GM19351 (cell line): Measurements from ENCODE around the gene NTSR1.

Experiments
- ATAC-seq: cut with Tn5 transposase; IDR thresholded peaks from one replicate; pipeline ENCODE4 v1.9.1; 2021; ENCODE audit warnings: mild to moderate bottlenecking, moderate library complexity; ENCODE audit not compliant: unreplicated experiment

The NTSR1 gene

DNA sequence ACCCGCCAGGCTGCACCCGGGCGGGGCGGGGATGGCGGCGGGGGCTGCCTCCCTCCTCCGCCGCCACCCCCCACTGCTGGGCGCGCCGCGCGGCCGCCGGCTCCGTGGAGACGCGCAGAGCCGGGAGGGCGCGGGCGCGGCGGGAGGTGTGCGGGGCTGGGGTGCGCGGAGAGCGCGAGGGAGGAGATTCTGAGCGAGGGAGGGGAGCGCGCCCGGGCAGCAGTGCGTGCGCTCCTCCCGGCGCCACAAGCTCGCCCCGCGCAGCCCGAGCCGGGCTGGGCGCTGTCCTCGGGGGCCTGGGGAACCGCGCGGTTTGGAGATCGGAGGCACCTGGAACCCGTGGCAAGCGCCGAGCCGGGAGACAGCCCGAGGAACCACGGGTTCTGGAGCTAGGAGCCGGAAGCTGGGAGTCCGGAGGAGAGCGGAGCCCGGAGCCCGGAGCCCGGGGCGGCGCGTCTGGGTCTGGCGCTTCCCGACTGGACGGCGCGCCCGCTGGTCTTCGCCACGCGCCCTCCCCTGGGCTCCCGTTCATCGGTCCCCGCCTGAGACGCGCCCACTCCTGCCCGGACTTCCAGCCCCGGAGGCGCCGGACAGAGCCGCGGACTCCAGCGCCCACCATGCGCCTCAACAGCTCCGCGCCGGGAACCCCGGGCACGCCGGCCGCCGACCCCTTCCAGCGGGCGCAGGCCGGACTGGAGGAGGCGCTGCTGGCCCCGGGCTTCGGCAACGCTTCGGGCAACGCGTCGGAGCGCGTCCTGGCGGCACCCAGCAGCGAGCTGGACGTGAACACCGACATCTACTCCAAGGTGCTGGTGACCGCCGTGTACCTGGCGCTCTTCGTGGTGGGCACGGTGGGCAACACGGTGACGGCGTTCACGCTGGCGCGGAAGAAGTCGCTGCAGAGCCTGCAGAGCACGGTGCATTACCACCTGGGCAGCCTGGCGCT, at the start of gene NTSR1:
Gene NTSR1 (plus strand): TSS at position 246 of the 946 bp plus-strand sequence. CDS start 372 bp downstream, at position 618.
- no peak for ATAC-seq

DNA sequence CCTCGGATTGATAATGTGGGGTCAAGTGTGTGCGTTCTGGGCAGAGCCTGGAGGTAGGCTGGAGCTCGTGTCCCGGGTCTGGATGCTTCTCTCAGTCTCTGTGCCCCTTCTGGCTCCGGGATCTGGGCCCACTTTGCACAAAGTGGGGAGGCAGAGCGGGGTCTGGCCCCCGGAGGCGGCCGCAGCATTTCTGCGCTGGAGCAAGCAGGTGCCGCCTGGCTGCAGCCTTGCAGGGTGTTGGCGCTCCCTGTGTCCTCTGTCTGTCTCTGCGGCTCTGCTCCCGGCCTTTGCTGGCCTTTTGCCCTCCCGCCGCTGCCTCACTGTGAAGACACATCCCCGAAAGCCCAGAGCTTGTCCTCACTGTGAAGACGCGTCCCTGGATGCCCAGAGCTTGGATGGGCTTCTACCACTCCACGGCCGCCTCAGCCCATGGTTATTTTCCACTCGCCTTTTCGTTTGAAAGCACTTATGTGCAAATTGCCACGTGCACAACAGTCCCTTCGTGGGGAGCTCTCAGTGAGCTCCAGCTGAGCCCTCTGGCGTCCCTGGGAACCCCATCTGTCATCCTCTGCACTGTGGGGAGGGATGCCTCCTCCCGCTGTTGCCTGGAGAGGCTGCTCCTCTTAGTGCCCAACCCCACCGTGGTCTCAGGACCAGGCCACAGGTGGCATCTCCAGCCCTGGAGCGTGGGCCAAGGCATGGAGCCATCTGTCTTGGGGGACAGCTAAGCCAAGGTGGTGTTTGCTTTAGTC, 49.0 kb upstream of the NTSR1 start:
- no peak for ATAC-seq

DNA sequence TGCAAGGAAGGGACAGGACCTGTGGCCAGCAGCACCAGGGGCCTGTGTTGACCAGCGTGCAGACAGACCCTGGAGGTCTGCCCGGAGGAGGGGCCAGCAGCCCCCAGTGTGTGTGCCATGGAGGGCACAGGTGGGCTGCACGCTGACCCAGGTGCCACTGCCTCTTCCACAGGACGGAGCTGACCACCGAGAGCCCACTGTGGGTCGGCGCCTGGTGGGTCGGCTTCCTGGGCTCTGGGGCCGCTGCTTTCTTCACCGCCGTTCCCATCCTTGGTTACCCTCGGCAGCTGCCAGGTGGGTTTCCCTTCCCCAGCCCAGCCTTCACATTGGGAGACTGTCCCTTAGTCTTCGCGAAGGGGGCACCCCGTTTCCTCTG, 48.4 kb upstream of the NTSR1 start:
- no peak for ATAC-seq

DNA sequence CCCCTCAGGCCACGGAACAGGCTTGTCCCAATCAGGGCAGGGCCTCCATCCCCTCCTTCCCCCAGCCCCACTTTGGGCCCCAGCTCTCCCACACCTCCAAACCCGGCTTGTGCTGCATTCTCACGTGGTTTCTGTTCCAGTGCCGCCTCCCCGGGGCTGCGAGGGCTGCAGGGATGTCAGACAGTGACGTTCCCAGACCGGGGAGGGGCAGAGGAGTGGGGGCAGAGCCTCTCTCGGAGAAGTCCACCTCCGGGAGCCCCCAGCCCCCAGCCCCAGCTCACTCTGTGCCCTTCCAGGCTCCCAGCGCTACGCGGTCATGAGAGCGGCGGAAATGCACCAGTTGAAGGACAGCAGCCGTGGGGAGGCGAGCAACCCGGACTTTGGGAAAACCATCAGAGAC, 47.9 kb upstream of the NTSR1 start:
- no peak for ATAC-seq

DNA sequence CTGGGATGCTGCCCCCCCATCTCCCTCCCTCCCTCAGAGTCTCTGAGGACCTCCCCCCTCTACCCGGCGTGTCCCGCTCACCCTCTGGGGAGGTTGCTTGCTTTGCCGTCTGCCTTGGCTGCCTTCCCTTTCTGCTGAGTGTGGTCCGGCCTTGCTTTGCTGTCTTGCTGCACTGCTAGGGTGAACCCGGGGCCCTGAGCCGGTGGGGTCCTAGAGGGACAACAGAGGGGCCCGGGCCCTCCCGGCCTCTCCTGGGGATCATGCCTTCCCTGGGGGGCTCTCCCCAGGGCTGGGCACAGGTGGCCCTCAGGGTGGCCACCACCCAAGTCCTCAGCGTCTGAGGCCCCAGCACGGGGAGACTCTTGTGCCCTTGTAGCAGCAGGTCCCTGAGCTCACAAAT, 47.0 kb upstream of the NTSR1 start:
- ATAC-seq = no peak

DNA sequence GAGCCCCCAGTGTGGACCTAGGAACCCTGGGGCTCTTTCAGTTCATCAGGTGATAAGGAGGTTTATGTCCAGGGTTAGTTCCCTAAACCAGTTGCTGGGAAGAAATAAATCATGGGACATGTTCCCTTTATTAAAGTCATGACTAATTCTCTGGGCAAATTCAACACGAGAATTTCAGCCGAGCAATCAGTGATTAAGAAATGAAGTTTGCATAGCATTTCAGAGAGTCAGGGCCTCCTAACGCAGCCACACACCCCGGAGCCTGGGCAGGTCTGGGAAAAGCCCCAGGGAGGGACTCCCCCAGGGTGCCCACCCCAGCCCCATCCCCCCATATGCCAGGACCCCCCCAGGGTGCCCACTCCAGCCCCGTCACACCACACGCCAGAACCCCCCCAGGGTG, 46.2 kb upstream of the NTSR1 start:
- no peak for ATAC-seq

DNA sequence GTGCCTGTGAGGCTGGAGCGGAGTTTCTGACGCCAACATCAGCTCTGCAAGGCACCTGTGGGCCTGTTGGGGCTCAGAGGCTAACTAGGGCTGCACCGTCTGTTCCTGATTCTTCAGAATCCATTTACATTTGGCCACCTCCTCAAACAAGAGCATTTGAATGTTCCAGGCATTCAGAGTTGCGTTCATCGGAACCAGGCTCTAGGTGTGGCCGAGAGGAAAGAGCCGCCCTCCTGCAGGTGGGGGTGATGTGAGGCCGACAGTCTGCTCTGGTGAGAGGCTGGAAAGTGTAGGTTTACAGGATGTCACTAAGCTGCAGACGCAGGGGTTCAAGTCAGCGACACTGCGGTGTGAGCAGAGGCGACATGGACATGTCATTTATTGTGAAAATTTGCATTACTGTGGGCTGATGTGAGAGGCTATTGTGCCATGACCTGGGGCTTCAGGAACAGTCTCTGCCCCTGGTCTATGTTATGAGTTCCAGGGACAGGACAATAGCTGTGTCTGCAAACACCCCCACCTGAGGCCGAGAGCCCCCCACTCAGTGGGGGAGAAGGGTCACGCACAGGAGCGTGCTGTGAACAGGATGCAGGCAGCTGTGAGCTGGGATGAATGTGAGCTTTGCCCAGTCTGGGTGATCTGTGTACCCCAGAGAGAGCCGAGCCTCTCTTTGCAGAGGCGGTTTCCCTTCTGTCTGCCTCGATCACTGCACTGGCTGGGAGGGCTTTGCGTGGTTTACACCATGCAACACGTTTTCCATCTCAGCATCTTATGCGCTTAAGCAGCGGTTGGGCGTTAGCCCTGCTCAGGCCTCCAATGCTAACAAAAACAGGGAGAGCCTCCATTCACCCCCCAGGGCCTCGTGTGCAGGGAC, 45.3 kb upstream of the NTSR1 start:
- no peak for ATAC-seq

DNA sequence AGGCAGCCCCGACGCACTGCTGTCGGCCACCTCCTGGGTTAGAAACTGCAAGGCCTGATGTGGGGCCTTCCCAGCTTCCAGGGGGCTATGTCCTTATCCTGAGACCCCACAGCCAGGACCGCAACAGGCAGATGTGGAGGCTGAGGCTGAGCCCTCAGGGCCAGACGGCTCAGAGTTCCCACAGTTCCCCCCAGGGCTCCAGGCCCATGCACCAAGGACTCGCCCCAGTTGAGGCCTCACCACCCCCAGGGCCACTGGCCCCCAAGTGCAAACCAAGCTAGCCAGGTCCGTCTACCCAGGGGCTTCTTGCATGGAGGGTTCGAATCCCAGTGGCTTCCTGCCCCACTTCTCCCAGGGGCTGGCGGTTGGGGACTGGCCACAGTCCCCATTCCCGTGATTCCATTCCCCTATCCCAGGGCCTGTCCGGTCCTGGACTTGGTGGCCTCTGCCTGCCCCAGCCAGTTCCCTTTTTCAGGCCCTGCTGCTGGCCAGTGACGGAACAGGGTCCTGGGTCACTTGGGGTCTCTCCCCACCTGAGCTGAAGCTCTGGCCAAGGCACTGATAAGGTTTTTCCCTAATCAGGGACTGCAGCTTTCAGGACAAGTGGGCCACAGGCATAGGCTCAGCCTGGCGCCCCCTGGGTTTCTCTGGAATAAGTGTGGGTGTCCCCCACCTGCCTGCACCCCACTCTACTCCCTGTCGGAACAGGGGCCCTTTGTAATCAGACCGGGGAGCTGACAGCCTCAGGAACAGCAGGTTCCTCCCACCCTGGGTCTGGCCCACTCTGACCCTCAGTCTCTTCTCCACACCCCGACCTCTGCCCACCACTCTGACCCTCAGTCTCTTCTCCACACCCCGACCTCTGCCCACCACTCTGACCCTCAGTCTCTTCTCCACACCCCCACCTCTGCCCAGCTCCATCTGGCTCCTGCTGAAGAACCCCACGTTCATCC, 44.3 kb upstream of the NTSR1 start:
- ATAC-seq = no peak

- no peak for ATAC-seq
Observed at GRCh38 chr20:62665153-62665754, 43.4 kb upstream of the NTSR1 start.

DNA sequence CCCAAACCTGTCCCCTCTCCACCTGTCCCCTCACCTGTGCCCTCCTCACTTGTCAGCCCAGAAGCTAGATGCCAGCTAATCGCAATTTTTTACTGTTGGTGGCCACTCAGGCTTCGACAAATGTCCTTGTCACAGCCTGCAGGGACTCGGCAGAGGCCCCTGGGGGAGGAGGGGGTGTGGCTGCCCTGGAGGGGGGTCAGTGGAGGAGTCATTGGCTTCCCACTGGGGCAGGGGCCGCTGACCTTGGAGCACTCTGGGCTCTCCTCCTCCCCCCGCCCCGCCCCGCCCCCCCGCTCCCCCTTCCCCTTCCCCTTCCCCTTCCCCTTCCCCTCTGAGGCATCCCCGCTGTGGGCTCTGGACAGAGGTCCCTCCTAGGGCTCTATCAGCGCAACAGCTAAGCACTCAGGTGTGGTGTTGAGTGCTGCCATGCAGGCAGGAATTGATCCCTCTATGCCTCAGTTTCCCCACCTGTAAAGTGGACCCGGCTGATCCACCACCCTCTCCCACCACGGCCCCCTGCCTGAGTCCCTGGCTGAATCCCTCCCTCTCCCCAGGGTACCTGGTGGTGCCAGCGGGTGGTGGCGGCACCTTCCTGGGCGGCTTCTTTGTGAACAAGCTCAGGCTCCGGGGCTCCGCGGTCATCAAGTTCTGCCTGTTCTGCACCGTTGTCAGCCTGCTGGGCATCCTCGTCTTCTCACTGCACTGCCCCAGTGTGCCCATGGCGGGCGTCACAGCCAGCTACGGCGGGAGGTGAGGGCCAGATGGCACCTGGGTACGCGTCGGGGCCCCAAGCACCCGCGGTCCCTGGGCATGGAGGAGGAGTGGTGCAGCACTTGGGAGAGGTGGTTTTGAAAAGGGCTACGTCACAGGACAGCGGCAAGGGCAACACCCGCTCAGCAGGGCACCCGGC, 42.6 kb upstream of the NTSR1 start:
- no peak for ATAC-seq

DNA sequence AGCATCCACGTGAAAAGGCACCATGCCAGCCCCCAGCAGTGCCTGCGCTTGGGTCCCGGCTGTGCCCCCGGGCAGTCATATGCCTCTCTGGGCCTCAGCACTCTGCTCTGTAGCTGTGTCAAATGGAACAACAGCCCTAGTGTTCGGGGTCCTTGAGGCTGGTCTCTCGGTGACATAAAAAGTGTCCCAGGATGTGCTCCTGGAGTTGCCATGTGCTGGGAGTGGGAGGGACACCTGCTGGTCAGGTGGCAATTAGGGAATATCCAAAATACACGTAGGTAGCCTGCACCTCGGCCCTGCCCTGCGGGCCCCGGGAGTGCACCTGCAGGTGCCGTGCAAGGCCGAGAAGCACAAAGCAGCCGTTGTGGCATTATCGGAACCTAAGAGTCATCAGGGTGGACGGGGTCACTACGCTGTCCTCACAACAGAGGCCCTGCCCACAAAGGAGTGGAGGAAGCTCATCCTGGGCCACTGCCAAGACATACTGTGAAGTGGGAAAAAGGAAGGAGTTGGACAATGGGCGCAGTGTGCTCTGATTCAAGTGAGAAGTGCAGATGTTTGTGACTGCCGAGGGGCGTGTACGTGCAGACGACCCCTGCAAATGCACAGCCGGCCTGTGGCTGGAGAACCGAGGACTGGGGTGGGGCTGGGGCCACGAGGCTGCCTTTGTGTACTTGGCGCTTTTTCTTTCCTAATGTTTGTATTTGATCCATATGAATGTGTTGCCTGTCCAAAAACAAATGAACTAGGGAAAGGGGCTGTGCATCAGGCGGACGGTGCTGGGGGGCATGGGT, 41.7 kb upstream of the NTSR1 start:
- ATAC-seq = no peak

DNA sequence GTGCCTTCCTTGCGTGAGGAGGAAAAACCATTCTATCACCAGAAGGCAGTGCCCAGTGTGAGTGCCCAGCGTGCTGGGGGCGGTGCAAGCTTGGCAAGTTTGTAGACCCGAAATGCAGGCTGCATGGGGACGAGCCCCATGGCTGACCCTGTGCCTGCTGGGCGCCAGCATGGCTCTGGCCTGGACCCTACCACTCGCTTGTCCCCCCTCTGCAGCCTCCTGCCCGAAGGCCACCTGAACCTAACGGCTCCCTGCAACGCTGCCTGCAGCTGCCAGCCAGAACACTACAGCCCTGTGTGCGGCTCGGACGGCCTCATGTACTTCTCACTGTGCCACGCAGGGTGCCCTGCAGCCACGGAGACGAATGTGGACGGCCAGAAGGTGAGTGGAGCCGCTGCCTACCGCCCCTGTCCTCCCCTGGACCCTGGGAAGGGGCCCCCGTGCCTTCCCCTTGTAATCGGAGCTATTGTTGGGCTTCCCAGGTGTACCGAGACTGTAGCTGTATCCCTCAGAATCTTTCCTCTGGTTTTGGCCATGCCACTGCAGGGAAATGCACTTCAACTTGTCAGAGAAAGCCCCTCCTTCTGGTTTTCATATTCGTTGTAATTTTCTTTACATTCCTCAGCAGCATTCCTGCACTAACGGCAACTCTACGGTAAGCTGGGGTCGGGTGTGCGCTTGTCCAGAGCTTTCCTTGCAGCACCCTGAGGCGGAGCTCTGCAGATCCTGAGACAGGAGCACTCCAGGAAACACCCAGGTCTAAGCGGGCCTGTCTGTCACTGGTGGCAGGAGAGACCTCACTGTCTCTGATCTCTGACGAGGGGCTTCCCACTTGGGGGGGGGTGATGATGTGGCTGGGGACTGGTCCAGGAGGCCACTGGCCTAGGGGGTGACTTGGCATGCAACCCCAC, 40.9 kb upstream of the NTSR1 start:
- ATAC-seq = no peak

GRCh38 chr20:62668441-62669027, 40.1 kb upstream of the NTSR1 start:
- no peak for ATAC-seq

- ATAC-seq = no peak
Observed at GRCh38 chr20:62669249-62669648, 39.4 kb upstream of the NTSR1 start.

GRCh38 chr20:62670156-62670555, 38.5 kb upstream of the NTSR1 start:
- ATAC-seq = no peak

- no peak for ATAC-seq
Observed at GRCh38 chr20:62670998-62671397, 37.6 kb upstream of the NTSR1 start.
